ENCODE measurements around the gene IL12RB2. TPM values are rescaled to one million over a fixed set of nuclear protein-coding genes. Genes with fewer than 3 reads are reported as not detected.

IL12RB2 gene
- total and polyA plus RNA-seq, 2 donors (not counting 3 experiments of a cell fraction or from before 2014, with no cell fraction given) = 0.42 TPM; not detected in 1

DNA sequence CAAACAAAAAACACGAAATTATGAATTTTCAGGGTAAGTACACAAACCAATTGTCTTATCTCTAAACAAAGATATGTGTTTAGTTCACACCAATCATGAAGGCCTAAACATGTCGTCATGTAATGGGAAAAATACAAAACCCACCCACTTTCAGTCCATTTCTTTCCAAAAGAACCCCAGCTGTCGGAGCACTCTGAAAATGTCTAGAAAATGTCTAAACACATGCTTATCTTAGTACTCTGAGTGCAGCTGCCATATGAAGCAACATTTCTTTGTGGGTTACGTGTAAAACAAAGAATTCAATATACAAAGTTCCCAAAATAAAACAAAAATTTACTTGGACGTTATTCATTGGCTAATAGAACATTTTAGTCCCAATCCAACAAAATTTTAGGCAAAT, 99.8 kb downstream of the IL12RB2 start:
- Histone ChIP-seq H3K9me1 (replicated peaks; ENCODE audit: control insufficient read depth, extremely low read depth, insufficient read depth, low read length) (no peaks in the 10 kb centered on the region), H4K20me1 (replicated peaks; ENCODE audit: control insufficient read depth, extremely low read depth, insufficient read depth, low read length) (no peaks in the 10 kb centered on the region), H3K4me2 (ENCODE audit: insufficient read depth, low read length) (no peak overlapping the region), H3K36me3 (ENCODE audit: control insufficient read depth in 2 of 2, extremely low read depth in 1 of 2, insufficient read depth in 2 of 2, low read length in 2 of 2) (peaks cover 0 to 8% of the 10 kb centered on the region in 2 experiments), H3K4me3 (replicated peaks in 1 of 3; ENCODE audit: insufficient read depth in 1 of 3, low read depth in 1 of 3, low read length in 3 of 3) (no peak overlapping the region), H3K27me3 (ENCODE audit: control insufficient read depth in 2 of 2, insufficient read depth in 2 of 2, low read length in 2 of 2) (no peaks in the 10 kb centered on the region), H3K79me2 (ENCODE audit: control insufficient read depth, insufficient read depth, low read length) (peaks cover 6% of the 10 kb centered on the region), H3K4me1 (ENCODE audit: control insufficient read depth, extremely low read depth, insufficient read depth, low read length) (no peaks in the 10 kb centered on the region), H2AFZ (ENCODE audit: low read depth, low read length) (no peak overlapping the region), H3K9me3 (replicated peaks; ENCODE audit: control insufficient read depth, insufficient read depth, low read length) (no peaks in the 10 kb centered on the region), H3K27ac (ENCODE audit: insufficient read depth, low read depth, low read length) (no peak overlapping the region), H3K9ac (replicated peaks; ENCODE audit: extremely low read depth, insufficient read depth, low read length) (no peak overlapping the region)
- FAIRE-seq (no peak), DNase-seq (ENCODE audit: low read depth, low spot score) (no peak)
- CTCF ChIA-PET = interaction anchor here (1.6 kb wide), 1 partner anchor 194 kb away, joined by 5 read pairs; no protein-coding TSS in a partner anchor
- BruUV-seq (replicated peaks) = no TSS peak
- POLR2A ChIA-PET = interaction anchor here (0.9 kb wide), 1 partner anchor 35 kb away, joined by 4 read pairs; no protein-coding TSS in a partner anchor
- intact Hi-C loops (cut with micrococcal nuclease) (loop anchor here (5.0 kb wide), 1 partner anchor 175 kb away; no protein-coding TSS in a partner anchor), dilution Hi-C loops (cut with MboI; ENCODE audit: extremely low pct_ligation_motif_present, low sequenced_read_pairs) (no loop called here)
- no peak for TF ChIP-seq JUN (IDR thresholded peaks at IDR 0.05; ENCODE audit: borderline replicate concordance, insufficient read depth, insufficient read length, low read depth)
- TF ChIP-seq CTCF (IDR thresholded peaks at IDR 0.05; ENCODE audit: extremely low read depth in 1 of 2, insufficient read depth in 1 of 2, low read depth in 1 of 2, low read length in 2 of 2) = no peak
- TF ChIP-seq POLR2A (IDR thresholded peaks at IDR 0.05; ENCODE audit: low read depth, low read length) = no peak
- no peak for TF ChIP-seq MYC (IDR thresholded peaks at IDR 0.05; ENCODE audit: low read depth, low read length)
- TF ChIP-seq, protein P1, sequence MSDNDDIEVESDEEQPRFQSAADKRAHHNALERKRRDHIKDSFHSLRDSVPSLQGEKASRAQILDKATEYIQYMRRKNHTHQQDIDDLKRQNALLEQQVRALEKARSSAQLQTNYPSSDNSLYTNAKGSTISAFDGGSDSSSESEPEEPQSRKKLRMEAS (IDR thresholded peaks at IDR 0.05; ENCODE audit: insufficient read depth, insufficient read length) = no peak
- TF ChIP-seq GATA2 (IDR thresholded peaks at IDR 0.05; ENCODE audit: insufficient read depth, insufficient read length, low read depth, low read length) = no peak
- no peak for TF ChIP-seq FOS (IDR thresholded peaks at IDR 0.05; ENCODE audit: borderline replicate concordance, insufficient read depth, low read length)
- no peak for TF ChIP-seq EZH2 (IDR thresholded peaks at IDR 0.05; ENCODE audit: borderline replicate concordance, low read depth, low read length, severe bottlenecking)
- no peak for TF ChIP-seq POLR2AphosphoS5 (IDR thresholded peaks at IDR 0.05; ENCODE audit: insufficient read depth, low read depth, low read length)

Measured in endothelial cell of umbilical vein (primary cell).